ENCODE results near the gene AP5Z1. TPM values are rescaled to one million over a fixed set of nuclear protein-coding genes. Genes with fewer than 3 reads are reported as not detected.

AP5Z1 gene
- total RNA-seq, 1 experiment from 2014 or later = 38.3 TPM

DNA sequence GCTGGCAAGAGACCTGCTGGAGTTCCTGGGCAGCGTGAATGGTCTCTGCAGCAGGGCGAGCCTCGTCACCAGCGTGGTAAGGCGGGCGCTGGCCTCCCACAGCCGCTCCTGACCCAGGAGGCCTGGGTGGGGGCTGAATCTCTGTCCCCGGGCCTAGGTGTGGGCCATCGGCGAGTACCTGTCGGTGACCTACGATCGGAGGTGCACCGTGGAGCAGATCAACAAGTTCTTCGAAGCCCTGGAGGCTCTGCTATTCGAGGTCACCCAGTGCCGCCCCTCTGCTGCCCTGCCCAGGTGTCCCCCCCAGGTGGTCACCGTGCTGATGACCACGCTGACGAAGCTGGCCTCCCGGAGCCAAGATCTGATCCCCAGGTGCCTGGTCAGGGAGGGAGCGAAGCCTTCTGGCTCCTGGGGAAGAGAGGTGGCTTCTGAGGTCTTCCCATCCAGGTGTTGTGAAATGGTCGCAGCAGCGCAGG is 15.1 kb downstream of the AP5Z1 start:
- H3K9ac ChIP-seq (ENCODE audit: extremely low read depth, insufficient read length, low read length) = no peak overlapping the region
- H3K36me3 Mint-ChIP-seq (ENCODE audit: insufficient read depth in 1 of 3, low read depth in 3 of 3) = peaks cover 4 to 28% (median 11%) of the 10 kb centered on the region in 3 experiments; a peak in 6 of 7 replicates
- WGBS (ENCODE audit: extremely low coverage, insufficient read length, low lambda C conversion rate) = no CpG with 5 or more reads among the region's 24 CpGs

More for the DNA sequence above, 15.1 kb downstream of the AP5Z1 start:
- H3K79me2 ChIP-seq (ENCODE audit: insufficient read depth, low read length) = no peaks in the 10 kb centered on the region
- no peak for DNase-seq
- no peaks in the 10 kb centered on the region for H3K4me1 ChIP-seq (ENCODE audit: insufficient read depth, low read length)
- no peak overlapping the region for H3K27ac ChIP-seq (ENCODE audit: insufficient read length, low read depth, low read length)
- H2AFZ ChIP-seq (ENCODE audit: low read length) = no peak overlapping the region
- H3K4ac ChIP-seq (ENCODE audit: low read depth, low read length) = no peak overlapping the region
- no peak overlapping the region for H2BK15ac ChIP-seq (ENCODE audit: low read depth, low read length)
- H3K27ac Mint-ChIP-seq = no peak overlapping the region
- no peak overlapping the region for H3K4me3 Mint-ChIP-seq
- no peak overlapping the region for H4K91ac ChIP-seq (ENCODE audit: insufficient read length, low read depth, low read length)
- no peak overlapping the region for H3K14ac ChIP-seq (ENCODE audit: insufficient read depth, low read length)
- H4K5ac ChIP-seq (ENCODE audit: insufficient read length, low read depth, low read length) = no peak overlapping the region
- no peaks in the 10 kb centered on the region for H4K20me1 ChIP-seq (ENCODE audit: control insufficient read depth, insufficient read depth, insufficient read length)
- H3K56ac ChIP-seq (ENCODE audit: insufficient read length, low read depth, low read length) = no peak overlapping the region
- no peak overlapping the region for H4K8ac ChIP-seq (replicated peaks; ENCODE audit: insufficient read length, low read depth, low read length)
- H2BK12ac ChIP-seq (ENCODE audit: insufficient read length, low read depth, low read length) = no peak overlapping the region
- no peaks in the 10 kb centered on the region for H3K79me1 ChIP-seq (ENCODE audit: insufficient read depth, low read depth, low read length, poor library complexity, severe bottlenecking)
- TF ChIP-seq, protein P1, sequence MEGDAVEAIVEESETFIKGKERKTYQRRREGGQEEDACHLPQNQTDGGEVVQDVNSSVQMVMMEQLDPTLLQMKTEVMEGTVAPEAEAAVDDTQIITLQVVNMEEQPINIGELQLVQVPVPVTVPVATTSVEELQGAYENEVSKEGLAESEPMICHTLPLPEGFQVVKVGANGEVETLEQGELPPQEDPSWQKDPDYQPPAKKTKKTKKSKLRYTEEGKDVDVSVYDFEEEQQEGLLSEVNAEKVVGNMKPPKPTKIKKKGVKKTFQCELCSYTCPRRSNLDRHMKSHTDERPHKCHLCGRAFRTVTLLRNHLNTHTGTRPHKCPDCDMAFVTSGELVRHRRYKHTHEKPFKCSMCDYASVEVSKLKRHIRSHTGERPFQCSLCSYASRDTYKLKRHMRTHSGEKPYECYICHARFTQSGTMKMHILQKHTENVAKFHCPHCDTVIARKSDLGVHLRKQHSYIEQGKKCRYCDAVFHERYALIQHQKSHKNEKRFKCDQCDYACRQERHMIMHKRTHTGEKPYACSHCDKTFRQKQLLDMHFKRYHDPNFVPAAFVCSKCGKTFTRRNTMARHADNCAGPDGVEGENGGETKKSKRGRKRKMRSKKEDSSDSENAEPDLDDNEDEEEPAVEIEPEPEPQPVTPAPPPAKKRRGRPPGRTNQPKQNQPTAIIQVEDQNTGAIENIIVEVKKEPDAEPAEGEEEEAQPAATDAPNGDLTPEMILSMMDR (conservative IDR thresholded peaks at IDR 0.05) = no peak
- peaks cover 5% of the 10 kb centered on the region for H3K23me2 ChIP-seq (ENCODE audit: insufficient read length, low read depth, low read length, poor library complexity, severe bottlenecking)
- no peak overlapping the region for H3K18ac ChIP-seq (ENCODE audit: insufficient read length, low read depth, low read length)
- H2BK20ac ChIP-seq (ENCODE audit: low read depth, low read length, poor library complexity, severe bottlenecking) = no peak overlapping the region
- H3K27me3 ChIP-seq (ENCODE audit: insufficient read depth, low read length) = no peaks in the 10 kb centered on the region
- no peak overlapping the region for H2AK5ac ChIP-seq (ENCODE audit: insufficient read length, low read length)
- H3K23ac ChIP-seq (ENCODE audit: insufficient read length, low read depth, low read length) = no peak overlapping the region
- H3K4me2 ChIP-seq (ENCODE audit: insufficient read depth, insufficient read length, low read length) = no peak overlapping the region
- peaks cover 6 to 7% of the 10 kb centered on the region in 2 experiments; a peak in 3 of 4 replicates for H3K4me1 Mint-ChIP-seq
- H3K9me3 ChIP-seq (ENCODE audit: control insufficient read depth, low read depth, low read length) = no peaks in the 10 kb centered on the region
- no peaks in the 10 kb centered on the region; a peak in 1 of 5 replicates for H3K9me3 Mint-ChIP-seq
- H2BK120ac ChIP-seq (ENCODE audit: low read depth, low read length, poor library complexity, severe bottlenecking) = no peak overlapping the region
- H3K27me3 Mint-ChIP-seq (ENCODE audit: low read depth) = no peaks in the 10 kb centered on the region
- no peak overlapping the region for H2BK5ac ChIP-seq (ENCODE audit: insufficient read length, low read length)
- no peak overlapping the region for H3T11ph ChIP-seq (ENCODE audit: low read length)

All from H9 (cell line).